K562 (cell line): ENCODE data around the gene TUBB2A. TPM values are rescaled to one million over a fixed set of nuclear protein-coding genes. Genes with fewer than 3 reads are reported as not detected.

Source experiments
- BACH1 ChIP-seq: fragments of 200-800 bp; sonication (Bioruptor generic); IDR thresholded peaks from 2 replicates; pipeline ENCODE4 v1.6.1; 2016; ENCODE audit warnings: missing genetic modification characterization, missing compliant biosample characterization
- CEBPB ChIP-seq: fragments of 450-650 bp; IDR thresholded peaks from 2 replicates; pipeline ENCODE4 v1.6.1; 2016; ENCODE audit warnings: missing genetic modification characterization, missing compliant biosample characterization
- DACH1 ChIP-seq: fragments of 450-650 bp; IDR thresholded peaks from 2 replicates; pipeline ENCODE4 v1.6.1; 2018; ENCODE audit not compliant: partially characterized antibody
- KAT7 ChIP-seq: sonication (generic); formaldehyde crosslinking; IDR thresholded peaks from 2 replicates; pipeline ENCODE4 v1.8.0; 2022; ENCODE audit warnings: missing genetic modification reagents, mild to moderate bottlenecking, borderline replicate concordance
- NR2C1 ChIP-seq, 2 experiments: fragments of 450-650 bp; IDR thresholded peaks; 2 replicates each; pipeline ENCODE4 v1.6.1; 2017; ENCODE audit warnings: mild to moderate bottlenecking in 2 of 2, antibody characterized with exemption in 1 of 2, inconsistent platforms in 1 of 2, missing compliant biosample characterization in 1 of 2, missing genetic modification characterization in 1 of 2
- PATZ1 ChIP-seq: fragments of 250-450 bp; sonication (Bioruptor Pico); IDR thresholded peaks from 2 replicates; pipeline ENCODE4 v1.5.0; 2020; ENCODE audit warnings: mild to moderate bottlenecking, borderline replicate concordance
- SIN3A ChIP-seq, 2 experiments: fragments of 150-350 bp in 1 of 2; IDR thresholded peaks; 2 replicates each; pipeline ENCODE4 v1.6.1; 2011 to 2016; ENCODE audit warnings: borderline replicate concordance in 2 of 2, low read depth in 2 of 2, low read length in 2 of 2, mild to moderate bottlenecking in 2 of 2, moderate library complexity in 2 of 2; ENCODE audit not compliant: control insufficient read depth in 1 of 2
- SREBF2 ChIP-seq: sonication (generic); formaldehyde crosslinking; IDR thresholded peaks from 2 replicates; pipeline ENCODE4 v1.4.0; 2020; ENCODE audit warnings: mild to moderate bottlenecking, missing genetic modification reagents
- ZNF318 ChIP-seq, 2 experiments: fragments of 450-650 bp; IDR thresholded peaks; 2 replicates each; pipeline ENCODE4 v1.6.1; 2016; ENCODE audit warnings: mild to moderate bottlenecking in 2 of 2, borderline replicate concordance in 1 of 2, low read depth in 1 of 2, moderate library complexity in 1 of 2
- polyA plus RNA-seq, 8 experiments: library from polyadenylated mRNA; depleted of rRNA in 4 of 8; stranded (reverse) in 5 of 8; unstranded in 3 of 8; fragments of >200 nt; fragmentation: Nextera tagmentation in 2 of 8; fragmentation: Illumina TruSeq in 1 of 8; extraction: Ambion mirVana in 2 of 8; extraction: Trizol in 1 of 8; gene quantifications; 2 replicates each; pipeline versions ENCODE4 v1.2.1 to v1.2.3, GENCODE V29; 2011 to 2014; ENCODE audit warnings: inconsistent platforms in 1 of 8, missing spikeins in 1 of 8
- total RNA-seq, 7 experiments: library from RNA; depleted of rRNA in 6 of 7; stranded (reverse); fragments of >200 nt in 6 of 7; fragmentation: Illumina TruSeq in 2 of 7; extraction: Trizol in 2 of 7; gene quantifications; 2 replicates each; pipeline versions ENCODE4 v1.2.1 to v1.2.3, GENCODE V29; 2011 to 2021; ENCODE audit warnings: low replicate concordance in 1 of 7
- TF ChIP-seq, protein P1 (sequence below): fragments of 450-650 bp; formaldehyde crosslinking; IDR thresholded peaks from 2 replicates; pipeline ENCODE4 v1.4.0; 2020; ENCODE audit warnings: mild to moderate bottlenecking, moderate library complexity

Gene TUBB2A
- total and polyA plus RNA-seq, 9 of the 15 experiments (the other 6 are each of a cell fraction or from before 2014, with no cell fraction given): 3.6 to 92.1 (median 45.6) TPM

- TF ChIP-seq ZNF318 (IDR thresholded peaks at IDR 0.05; ENCODE audit: borderline replicate concordance in 1 of 2, low read depth in 1 of 2) (no peak), SREBF2 (CRISPR knock-in tag) (no peak), DACH1 (no peak), NR2C1 (IDR thresholded peaks at IDR 0.05) (no peak; the same call in 1 of the 2 replicates), NR2C1 (tag; IDR thresholded peaks at IDR 0.05) (no peak; the same call in 1 of the 2 replicates), SIN3A (IDR thresholded peaks at IDR 0.05; ENCODE audit: borderline replicate concordance in 2 of 2, control insufficient read depth in 1 of 2, low read depth in 2 of 2, low read length in 2 of 2) (no peak), BACH1 (no peak), KAT7 (CRISPR knock-in tag) (no peak), PATZ1 (0 out of 2 replicates have a peak, but pooled peaks have one; percentile 24), CEBPB (tag) (peak; percentile 61)
- TF ChIP-seq, protein P1, sequence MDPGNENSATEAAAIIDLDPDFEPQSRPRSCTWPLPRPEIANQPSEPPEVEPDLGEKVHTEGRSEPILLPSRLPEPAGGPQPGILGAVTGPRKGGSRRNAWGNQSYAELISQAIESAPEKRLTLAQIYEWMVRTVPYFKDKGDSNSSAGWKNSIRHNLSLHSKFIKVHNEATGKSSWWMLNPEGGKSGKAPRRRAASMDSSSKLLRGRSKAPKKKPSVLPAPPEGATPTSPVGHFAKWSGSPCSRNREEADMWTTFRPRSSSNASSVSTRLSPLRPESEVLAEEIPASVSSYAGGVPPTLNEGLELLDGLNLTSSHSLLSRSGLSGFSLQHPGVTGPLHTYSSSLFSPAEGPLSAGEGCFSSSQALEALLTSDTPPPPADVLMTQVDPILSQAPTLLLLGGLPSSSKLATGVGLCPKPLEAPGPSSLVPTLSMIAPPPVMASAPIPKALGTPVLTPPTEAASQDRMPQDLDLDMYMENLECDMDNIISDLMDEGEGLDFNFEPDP (CRISPR knock-in tag): no peak
Observed at GRCh38 chr6:3165631-3166534, 8.5 kb upstream of the TUBB2A start (continued).
